ENCODE data around the gene LPAR1. TPM values are rescaled to one million over a fixed set of nuclear protein-coding genes. Genes with fewer than 3 reads are reported as not detected.

LPAR1 gene
- total RNA-seq, 2 donors from 2014 or later: 16.5 to 20.2 TPM

DNA sequence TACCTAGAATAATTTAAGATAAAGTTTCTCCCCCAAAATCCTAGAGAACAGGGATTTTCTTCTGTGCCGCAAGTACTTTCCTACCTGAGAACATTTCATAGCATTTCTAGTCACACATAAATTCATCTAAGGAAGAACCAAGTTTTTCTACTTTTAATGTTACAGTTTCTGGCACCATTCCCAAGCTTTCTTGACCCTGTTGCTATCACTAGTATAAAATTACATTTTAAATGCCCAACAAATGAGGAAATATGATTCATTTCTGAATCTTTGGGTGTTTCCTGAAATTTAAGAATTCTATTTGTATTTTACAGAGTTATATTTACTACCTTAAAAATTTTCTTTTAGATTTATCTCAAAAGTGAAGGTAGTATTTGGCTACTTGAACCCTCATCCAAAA is 137.8 kb downstream of the LPAR1 start:
- H3K9ac ChIP-seq (ENCODE audit: low read depth in 2 of 2, low read length in 2 of 2): no peak overlapping the region
- no peak overlapping the region for H3K4me3 ChIP-seq
- H3K9me3 ChIP-seq: no peaks in the 10 kb centered on the region
- no peak overlapping the region for H3K27ac ChIP-seq
- no peak for DNase-seq
- no peaks in the 10 kb centered on the region for H3K27me3 ChIP-seq
- H3K4me1 ChIP-seq: no peaks in the 10 kb centered on the region
- TF ChIP-seq, protein P1, sequence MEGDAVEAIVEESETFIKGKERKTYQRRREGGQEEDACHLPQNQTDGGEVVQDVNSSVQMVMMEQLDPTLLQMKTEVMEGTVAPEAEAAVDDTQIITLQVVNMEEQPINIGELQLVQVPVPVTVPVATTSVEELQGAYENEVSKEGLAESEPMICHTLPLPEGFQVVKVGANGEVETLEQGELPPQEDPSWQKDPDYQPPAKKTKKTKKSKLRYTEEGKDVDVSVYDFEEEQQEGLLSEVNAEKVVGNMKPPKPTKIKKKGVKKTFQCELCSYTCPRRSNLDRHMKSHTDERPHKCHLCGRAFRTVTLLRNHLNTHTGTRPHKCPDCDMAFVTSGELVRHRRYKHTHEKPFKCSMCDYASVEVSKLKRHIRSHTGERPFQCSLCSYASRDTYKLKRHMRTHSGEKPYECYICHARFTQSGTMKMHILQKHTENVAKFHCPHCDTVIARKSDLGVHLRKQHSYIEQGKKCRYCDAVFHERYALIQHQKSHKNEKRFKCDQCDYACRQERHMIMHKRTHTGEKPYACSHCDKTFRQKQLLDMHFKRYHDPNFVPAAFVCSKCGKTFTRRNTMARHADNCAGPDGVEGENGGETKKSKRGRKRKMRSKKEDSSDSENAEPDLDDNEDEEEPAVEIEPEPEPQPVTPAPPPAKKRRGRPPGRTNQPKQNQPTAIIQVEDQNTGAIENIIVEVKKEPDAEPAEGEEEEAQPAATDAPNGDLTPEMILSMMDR (IDR thresholded peaks at IDR 0.05): no peak
- no peaks in the 10 kb centered on the region for H3K36me3 ChIP-seq
- intact Hi-C loops (cut with DNase I): no loop called here

DNA sequence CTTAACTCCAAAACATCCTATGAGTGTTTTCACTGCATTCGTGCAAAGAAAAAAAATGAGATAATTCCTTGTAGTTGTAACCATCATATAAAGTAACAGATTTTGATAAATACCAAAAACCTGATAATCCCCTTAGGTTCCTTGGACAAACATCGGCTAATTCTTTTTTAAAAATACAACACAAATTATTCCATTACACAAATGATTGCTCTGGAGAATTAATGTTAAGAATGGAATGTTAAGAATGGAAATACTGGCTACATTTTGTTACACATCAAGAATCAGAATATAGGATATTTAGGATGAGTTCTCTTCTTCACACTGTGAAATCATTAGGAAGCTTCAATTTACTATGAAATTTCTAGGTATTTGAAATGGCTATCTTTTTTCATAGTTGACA is 139.4 kb downstream of the LPAR1 start:
- TF ChIP-seq, protein P1 (IDR thresholded peaks at IDR 0.05): no peak
- no peak overlapping the region for H3K9ac ChIP-seq (ENCODE audit: low read depth in 2 of 2, low read length in 2 of 2)
- H3K36me3 ChIP-seq: no peaks in the 10 kb centered on the region
- no peaks in the 10 kb centered on the region for H3K4me1 ChIP-seq
- no peaks in the 10 kb centered on the region for H3K27me3 ChIP-seq
- no peak for DNase-seq
- intact Hi-C loops (cut with DNase I): no loop called here
- no peak overlapping the region for H3K4me3 ChIP-seq
- H3K27ac ChIP-seq: no peak overlapping the region
- H3K9me3 ChIP-seq: no peaks in the 10 kb centered on the region

DNA sequence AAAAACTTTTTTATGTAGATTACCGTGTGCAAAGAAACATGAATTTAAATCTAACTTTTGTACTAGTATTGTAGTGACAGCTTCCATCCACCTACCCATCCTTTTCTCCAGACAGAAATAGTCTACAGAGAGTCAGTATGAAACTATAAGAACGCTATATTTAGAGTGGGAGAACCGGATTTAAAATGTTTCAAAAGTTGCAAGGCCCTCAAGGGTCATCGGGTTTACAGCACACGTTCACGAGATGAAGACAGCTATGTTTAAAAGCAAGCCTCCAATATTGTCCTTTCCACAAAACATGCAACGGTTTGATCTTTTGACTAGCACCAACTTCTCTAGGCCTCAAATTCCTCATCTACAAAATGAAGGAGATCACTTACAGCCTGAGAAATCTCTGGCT is 139.9 kb downstream of the LPAR1 start:
- H3K9ac ChIP-seq (ENCODE audit: low read depth in 2 of 2, low read length in 2 of 2): no peak overlapping the region
- H3K9me3 ChIP-seq: no peaks in the 10 kb centered on the region
- H3K27ac ChIP-seq: no peak overlapping the region
- TF ChIP-seq, protein P1 (IDR thresholded peaks at IDR 0.05): no peak
- no peaks in the 10 kb centered on the region for H3K36me3 ChIP-seq
- H3K4me3 ChIP-seq: no peak overlapping the region
- intact Hi-C loops (cut with DNase I): no loop called here
- no peaks in the 10 kb centered on the region for H3K27me3 ChIP-seq
- no peak for DNase-seq
- H3K4me1 ChIP-seq: no peaks in the 10 kb centered on the region

DNA sequence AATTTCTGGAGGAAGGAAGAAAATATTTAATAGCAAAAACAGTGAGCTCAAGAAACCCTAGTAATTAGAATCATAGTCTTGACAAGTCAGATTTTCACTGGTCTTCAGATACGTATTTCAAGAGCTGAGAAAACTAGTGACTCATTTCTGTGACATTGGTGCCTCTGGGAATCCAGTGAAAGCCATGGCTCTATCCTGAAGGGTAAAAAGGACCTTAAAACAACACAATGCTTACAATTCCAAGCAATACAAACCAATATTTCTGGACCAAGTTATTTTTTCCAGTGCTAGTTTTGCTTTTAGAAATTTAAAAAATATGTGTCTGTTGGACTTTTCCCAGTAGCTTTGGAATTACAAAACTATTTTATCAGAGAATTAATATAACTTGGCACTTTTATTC is 140.3 kb downstream of the LPAR1 start:
- H3K9me3 ChIP-seq: no peaks in the 10 kb centered on the region
- H3K9ac ChIP-seq (ENCODE audit: low read depth in 2 of 2, low read length in 2 of 2): no peak overlapping the region
- no peaks in the 10 kb centered on the region for H3K4me1 ChIP-seq
- intact Hi-C loops (cut with DNase I): no loop called here
- H3K36me3 ChIP-seq: no peaks in the 10 kb centered on the region
- H3K4me3 ChIP-seq: no peak overlapping the region
- no peak overlapping the region for H3K27ac ChIP-seq
- H3K27me3 ChIP-seq: no peaks in the 10 kb centered on the region
- no peak for DNase-seq
- TF ChIP-seq, protein P1 (IDR thresholded peaks at IDR 0.05): no peak

DNA sequence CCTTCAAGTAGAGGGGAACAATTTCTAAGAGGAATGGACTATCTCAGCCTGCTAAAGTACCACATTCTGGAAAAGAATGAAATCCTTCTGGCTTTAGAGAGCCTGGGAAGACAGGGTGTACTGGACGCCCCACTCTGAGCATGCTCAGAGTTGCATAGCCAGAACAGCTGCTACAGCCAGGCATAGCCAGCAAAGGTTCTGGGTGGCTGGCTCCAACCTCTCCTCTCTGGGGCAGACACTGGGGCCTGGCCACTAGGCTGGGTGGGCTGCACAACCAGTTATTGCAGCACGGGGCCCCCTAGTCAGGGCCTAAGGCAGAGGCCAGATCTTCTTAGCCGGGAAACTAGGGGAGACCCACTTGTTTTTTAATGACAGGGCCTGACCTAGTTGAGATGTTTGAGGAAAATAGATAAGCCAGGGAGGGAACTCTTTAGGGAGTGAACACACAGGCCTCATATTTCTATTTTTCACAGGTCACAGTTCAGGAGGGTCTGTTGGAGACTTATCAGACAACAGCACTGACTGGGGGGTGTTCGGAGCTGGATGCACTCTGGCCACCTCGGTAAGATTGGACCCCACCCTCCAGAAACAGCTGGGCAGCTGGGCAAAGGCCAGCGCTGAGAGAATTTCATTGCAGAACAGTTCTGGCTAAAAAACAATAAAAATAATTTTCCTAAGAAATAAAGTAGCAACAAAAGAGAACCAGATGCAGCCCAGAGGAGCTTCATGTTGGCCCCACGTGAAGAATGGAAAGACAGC is 142.9 kb downstream of the LPAR1 start:
- no peak overlapping the region for H3K4me3 ChIP-seq
- DNase-seq: peak; percentile 30
- H3K27ac ChIP-seq: no peak overlapping the region
- intact Hi-C loops (cut with DNase I): no loop called here
- H3K9me3 ChIP-seq: no peaks in the 10 kb centered on the region
- no peaks in the 10 kb centered on the region for H3K27me3 ChIP-seq
- H3K36me3 ChIP-seq: no peaks in the 10 kb centered on the region
- TF ChIP-seq, protein P1 (IDR thresholded peaks at IDR 0.05): no peak
- H3K9ac ChIP-seq (ENCODE audit: low read depth in 2 of 2, low read length in 2 of 2): no peak overlapping the region
- H3K4me1 ChIP-seq: no peaks in the 10 kb centered on the region

All from colonic mucosa (tissue), 4 donors.